Inferior parietal cortex (tissue), 1 donor: ENCODE measurements around the gene CDH4.

ENCODE experiments used
- DNase-seq: peaks from one replicate; pipeline ENCODE4 v3.0.0-alpha.2; 2016; ENCODE audit errors: extremely low spot score

CDH4 gene

DNA sequence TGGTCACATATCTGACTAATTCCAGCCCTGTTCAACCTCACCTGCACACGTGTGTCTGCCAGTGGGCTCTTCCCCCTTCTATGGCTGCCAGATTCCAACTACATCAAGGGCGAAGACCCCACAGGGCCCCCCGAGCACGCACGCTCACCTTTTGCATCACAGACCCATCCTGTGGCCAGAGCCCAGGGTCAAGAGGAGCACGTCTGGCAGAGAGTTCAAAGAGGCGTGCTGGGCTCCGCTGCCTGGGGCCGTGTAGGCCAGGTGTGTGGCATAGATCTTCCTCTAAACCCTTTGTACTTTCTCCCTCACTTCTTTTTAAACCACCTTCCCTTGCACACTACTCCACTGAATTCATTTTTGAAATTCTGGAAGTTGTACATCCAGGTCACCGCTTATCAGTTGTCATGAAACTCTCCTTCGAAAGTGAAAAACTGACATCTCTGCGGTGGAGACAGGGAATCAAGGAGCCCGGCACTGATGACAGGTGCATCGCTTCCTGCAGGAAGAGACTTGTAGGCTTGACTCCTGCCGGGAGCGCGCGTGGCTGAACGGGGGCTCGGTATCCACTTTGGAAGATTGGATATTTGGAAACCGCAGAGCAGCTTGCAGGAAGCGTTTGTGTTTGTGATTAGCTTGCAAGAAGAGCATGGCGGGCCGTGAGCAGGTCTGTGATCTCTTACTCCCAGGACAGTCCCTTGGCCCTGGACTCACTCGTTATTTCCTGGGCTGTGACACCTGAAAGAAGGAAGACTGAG, 397.2 kb downstream of the CDH4 start:
- DNase-seq, result no peak

DNA sequence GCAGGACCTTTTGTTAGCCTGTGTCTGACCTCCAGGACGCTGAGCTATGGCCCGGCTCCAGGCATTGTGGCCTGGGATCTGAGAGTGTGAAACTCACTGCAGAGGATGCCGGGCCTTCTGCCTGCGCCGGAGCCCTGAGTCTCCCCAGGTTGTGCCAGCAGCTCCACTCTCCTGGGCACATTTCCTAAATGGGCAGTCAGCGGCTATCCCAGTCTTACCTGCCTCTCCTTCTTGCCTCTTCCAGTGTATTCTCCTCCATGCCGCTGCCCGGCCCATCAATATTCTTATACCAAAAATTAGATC, 397.8 kb downstream of the CDH4 start:
- no peak for DNase-seq

DNA sequence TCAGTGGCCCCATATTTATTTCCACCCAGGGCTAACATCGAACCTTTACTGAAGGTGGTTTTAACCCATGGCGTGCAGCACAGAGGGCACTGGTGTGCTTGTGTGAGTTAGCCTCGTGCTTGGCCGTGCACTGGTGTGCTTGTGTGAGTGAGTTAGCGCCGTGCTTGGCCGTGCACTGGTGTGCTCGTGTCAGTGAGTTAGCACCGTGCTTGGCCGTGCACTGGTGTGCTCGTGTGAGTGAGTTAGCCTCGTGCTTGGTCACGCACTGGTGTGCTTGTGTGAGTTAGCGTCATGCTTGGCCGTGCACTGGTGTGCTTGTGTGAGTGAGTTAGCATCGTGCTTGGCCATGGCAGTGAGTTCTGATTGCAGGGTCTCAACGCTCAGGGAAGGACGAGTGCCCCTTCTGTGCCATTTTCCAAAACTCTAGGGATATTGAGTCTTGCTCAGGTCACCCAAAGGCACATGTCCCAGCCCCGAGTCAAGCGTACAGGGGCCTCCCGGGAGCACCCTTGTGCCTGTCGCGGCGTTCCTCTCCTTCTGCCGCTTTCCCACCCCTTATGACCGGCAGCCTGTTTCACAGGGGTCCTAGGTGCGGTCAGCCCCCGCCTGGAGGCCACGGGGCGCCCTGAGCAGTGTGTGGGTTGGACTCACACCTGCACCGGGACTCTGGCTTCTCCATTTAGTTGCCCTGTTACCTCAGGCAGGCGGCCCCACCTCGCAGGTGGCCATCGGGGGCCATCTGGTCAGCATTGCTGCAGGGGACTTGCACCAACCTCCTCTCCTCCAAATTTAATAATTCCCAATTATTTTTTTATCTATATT, 399.1 kb downstream of the CDH4 start:
- no peak for DNase-seq

DNA sequence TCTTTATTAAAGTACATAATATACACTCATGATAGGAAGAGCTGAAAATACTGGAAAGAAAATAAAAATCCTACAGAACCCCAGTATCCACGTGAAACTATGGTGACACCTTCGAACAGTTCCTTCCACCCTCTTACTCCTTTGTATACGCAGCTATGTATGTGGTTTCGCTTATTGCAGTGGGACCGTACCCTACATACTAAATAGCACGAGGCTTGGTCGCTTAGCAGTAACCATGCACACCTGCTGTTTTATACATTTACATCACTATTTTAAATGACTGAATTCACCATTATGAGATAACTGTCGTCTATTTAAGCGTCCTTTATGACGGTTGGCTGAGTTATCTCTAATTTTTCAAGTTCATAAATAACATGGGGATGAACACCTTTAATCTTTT, 400.1 kb downstream of the CDH4 start:
- no peak for DNase-seq

DNA sequence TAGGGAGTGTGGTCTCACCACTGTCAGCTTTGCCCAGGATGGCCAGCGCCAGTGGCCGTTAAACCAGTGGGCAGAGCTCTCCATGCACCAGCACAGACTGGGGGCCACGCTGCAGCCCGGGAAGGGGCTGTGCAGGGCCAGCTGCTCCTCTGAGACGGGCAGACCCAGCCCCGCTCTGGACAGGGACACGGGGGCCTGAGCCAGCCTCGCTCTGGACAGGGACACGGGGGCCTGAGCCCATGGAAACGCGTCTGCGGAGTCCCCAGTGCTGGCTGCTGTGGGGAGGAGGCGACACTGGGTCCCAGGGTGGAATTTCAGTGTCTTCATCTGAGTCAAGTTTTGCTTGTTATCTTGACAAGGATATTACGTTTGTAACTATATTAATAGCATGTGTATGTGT, 402.7 kb downstream of the CDH4 start:
- no peak for DNase-seq

DNA sequence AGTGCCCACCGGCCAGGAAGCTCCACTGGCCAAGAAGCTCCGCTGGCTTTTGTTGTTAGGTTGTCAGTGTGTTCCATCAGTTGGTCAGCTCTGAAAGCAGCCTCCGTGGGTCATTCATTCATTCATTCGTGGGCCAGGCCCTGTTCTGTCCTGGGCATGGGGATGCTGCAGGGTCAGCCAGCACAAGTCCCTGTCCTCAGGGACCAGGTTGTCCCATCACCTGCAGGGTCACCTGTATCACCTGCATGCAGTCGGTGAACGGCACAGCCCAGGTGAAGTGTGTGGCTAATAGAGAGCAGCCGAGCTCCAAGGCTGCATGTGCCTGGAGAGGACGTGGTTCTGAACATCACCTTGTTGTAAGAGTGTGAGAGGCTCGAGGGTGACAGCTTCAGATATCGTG, 403.5 kb downstream of the CDH4 start:
- no peak for DNase-seq

DNA sequence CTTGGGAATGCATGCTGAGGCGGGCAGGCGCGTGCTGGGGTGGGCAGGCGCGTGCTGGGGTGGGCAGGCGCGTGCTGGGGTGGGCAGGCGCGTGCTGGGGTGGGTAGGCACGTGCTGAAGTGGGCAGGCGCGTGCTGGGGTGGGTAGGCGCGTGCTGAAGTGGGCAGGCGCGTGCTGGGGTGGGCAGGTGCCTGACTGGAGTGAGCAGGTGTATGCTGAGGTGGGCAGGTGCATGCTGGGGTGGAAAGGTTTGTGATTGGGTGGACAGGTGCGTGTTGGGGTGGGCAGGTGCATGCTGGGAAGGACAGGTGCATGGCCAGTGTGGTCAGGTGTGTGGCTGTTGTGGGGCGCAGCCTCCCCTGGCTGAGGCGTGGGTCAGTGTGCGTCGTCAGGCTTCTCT, 404.1 kb downstream of the CDH4 start:
- DNase-seq, result no peak

DNA sequence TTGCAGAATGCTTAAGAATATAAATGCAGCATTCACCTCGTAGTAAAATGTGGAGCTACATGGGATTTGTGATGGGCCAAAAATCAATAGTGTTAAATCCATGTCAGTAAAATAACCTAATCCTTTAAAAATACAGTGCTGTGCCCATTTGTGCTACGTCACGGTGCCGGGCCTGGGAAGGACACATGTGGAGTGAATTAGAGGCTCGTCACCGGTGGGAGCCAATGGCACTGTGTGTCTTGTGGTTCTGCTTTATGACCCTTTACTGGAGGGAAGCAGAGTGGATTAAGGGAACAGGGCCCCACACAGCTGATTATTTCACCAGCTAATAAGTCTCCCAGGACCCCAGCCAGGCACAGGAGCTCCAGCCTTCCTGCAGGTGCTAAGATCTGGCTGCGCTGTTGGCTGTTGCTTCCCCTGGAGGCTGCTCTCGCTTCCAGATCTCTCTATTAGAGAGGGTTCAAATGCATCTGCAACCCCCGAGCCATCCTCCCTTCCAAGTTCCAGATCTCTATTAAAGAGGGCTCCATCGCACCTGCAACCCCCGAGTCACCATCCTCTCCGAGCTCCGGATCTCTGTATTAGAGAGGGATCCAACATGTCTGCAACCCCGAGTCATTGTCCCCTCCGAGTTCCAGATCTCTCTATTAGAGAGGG, 405.8 kb downstream of the CDH4 start:
- DNase-seq, result no peak

DNA sequence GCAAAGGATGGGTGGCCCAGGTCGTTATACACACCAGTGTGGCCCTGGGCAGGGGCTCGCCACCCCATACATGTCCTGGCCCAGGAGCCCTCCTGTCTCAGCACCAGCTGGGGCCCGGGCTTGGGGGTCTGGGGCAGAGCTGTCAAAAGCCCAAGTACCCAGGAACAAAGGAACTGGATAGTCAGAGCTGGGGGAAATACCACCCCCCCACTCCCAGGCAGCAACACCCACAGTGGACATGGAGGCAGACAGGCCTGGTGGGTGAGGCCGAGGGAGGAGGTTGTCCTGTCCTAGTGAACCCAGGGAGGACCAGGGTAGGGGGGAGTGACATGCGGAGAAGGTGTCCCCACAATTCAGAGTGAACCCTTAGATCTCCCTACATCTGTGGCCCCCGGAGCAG, 406.5 kb downstream of the CDH4 start:
- no peak for DNase-seq

DNA sequence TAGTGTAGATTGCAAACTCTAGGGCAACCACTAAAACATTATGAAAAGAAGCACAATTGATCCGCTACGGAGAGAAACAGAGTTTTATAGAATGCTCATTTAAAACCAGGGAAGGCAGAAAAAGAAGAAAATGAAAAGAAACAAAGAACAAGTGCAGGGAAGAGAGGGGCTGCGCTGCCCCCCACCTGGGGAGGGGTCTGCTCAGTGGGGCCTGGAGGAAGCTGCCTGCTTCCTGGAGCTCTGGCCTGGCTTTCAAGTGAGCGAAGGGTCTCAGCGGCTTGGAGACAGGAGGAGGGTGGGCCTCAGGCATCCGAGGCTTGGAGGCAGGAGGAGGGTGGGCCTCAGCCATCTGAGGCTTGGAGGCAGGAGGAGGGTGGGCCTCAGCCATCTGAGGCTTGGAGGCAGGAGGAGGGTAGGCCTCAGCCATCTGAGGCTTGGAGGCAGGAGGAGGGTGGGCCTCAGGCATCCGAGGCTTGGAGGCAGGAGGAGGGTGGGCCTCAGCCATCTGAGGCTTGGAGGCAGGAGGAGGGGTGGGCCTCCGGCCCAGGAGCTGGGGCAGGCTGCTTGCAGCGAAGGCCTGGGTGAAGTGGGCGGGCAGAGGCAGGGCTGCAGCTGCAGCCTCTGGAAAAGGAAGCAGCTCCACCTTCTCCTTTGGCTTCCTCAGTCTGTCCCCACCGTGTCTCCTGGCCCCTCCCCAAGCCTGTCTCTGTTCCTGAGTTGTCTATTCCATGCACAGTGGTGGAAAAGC, 407.4 kb downstream of the CDH4 start:
- DNase-seq, result no peak

DNA sequence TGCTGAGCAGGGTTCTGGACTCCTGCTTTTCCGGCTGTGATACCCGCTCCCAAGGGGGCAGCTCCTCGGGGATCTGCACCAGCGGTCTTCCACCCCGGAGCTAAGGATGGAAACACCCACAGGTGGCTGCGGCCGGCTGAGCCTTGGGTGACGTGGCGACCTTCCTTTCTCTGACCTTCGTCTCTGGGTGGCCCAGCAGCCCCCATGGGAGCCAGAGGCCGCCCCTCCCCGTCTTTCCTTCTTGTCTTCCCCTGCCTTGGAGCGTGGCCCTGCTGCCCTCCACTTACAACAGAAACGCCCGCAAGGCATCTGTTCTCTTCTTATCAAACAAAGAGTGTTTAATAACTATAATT, 407.9 kb downstream of the CDH4 start:
- no peak for DNase-seq

DNA sequence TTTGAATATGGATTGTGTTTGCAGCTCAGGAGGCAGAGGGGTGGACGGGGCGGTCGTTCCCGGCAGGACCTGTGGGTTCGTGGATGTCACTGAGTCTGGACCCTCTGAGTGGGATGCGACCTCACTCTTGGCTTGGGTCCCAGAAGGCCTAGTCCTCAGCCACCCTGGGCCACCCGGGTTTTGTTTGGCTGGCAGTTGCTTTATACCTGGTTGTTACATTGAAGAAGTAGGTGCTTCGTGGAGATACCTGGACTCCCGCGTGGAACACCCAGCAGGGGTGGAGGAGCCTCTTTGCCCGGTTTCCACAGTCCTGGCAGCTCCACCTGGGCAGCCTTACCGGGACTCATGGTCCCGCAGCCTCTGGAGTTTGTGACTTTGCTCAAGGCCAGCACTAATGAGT, 408.5 kb downstream of the CDH4 start:
- DNase-seq, result no peak

DNA sequence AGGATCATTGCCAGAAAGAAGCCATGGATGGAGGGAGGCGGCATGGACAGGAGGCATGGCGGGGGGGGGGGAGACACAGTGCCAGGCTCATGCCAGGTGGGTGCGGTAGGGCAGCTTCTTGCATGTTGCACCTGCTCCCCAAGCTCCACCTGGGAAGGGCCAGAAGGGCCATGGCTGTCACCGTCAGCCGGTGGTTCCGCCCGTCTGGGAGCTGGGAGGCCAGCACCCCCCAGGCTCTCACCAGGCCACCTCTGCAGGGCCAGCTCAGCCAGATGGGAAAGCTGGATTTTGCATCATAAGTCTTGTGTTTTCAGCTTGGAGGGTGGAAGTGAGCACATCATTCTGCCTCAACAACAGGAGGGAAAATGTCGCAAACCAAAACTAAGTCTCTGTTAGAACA, 409.0 kb downstream of the CDH4 start:
- no peak for DNase-seq

DNA sequence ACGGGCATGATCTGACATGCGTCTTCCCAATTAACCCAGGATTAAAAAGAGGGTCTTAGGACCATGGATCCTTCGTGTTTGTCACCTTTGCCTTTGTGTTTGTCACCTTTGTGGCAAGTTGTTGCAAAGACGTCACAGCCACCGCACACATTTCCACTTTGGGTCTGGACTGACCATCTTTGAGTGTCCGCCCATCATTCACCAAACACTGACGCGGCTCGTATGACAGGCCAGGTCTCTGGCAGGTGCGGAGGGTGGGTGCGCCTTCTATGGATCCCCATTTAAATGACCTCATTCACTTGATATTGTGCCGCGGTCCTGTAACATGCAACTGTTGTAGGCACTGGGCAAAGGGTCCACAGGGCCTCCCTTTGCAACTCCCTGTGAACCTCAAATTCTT, 409.5 kb downstream of the CDH4 start:
- no peak for DNase-seq

DNA sequence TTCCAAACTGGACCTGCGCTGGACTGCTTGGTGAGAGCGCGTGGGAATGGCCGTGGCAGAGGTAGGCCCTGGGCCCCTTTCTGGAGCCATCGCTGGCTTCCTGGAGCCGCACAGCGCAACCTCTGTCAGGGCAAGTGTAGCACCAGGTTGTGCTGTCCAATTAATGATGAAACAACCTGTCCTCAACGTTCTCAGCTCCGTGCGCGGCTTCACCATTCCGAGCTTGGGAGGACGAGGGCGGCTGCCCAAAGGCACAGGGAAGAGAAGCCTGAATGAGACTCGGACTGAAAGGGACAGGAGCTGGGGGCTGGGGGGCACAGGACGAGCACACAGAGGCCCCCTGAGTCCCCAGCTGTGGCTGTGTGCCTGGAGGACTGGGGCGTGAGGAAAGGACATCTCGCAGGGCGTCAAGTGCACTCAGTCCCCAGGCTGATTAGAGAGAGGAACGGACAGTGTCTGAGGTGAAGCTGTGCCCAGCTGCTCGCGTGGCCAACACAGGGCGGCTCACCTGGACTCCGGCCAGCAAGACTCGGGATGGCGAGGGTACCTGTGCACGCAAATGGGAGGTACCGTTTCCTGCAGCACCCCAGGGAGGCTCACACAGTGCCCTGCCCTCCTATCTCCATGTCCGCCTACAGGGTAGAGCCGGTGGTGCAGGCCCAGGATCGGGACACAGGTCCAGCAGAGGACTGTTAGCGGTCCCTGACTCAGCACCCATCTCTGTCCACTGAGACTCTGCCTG, 410.3 kb downstream of the CDH4 start:
- no peak for DNase-seq

DNA sequence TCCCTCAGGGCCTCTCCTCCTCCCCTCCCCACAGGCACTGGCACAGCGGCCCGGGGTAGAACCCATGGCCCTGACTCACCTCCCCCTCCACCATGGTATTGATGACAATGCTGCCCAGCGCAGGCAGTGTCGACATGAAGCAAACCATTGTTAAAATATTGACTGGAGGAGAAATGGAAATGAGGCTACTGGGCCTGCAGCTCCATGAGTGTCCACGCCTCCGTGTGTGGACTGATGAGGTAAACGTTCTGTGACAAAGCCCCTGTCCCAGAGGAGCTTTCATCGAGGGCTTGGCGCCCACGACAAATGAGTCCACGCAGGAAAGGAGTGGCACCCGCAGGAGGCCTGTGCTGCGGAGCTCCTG, 410.9 kb downstream of the CDH4 start:
- no peak for DNase-seq

DNA sequence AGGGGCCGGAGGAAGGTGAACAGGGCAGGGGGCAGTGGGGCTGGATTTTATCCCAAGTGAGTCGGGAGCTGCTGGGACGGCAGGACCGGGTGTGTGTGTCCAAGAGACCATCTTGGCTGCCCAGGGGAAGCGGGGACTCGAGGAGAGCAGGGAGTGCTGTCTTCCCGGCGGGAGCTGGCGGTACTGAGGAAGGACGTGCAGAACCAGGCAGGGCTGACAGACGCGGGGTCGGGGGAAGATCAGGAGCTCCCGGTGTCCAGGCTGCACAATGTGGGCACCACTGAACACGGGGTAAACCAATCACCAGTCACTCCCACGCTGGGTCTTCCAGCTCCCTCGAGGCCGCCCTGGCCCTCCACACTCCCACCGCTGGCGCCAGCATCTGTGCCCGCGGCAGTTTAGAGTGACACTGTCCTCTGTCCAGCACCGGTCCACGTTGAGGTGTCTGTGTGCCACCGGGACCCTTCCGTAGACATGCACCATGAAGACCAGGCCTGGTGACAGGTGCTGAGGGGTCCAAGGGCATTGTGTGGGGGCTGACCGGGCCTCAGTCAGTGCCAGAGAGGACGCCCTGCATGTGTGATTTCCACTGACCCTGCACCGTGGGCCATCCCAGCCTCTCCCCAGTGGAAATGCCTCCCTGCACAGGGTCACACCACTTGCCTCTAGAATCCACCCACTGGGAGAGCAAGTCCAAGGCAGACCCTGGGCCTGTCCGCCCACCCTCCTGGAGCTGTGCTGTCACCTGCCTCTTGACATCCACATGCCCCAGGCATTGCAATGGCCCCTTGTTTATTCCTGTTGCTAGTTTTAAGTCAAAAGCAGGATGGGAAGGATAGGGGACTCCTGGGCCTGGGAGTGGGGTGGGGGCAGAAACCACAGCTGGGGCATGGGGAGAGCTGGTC, 411.7 kb downstream of the CDH4 start:
- DNase-seq, result no peak

DNA sequence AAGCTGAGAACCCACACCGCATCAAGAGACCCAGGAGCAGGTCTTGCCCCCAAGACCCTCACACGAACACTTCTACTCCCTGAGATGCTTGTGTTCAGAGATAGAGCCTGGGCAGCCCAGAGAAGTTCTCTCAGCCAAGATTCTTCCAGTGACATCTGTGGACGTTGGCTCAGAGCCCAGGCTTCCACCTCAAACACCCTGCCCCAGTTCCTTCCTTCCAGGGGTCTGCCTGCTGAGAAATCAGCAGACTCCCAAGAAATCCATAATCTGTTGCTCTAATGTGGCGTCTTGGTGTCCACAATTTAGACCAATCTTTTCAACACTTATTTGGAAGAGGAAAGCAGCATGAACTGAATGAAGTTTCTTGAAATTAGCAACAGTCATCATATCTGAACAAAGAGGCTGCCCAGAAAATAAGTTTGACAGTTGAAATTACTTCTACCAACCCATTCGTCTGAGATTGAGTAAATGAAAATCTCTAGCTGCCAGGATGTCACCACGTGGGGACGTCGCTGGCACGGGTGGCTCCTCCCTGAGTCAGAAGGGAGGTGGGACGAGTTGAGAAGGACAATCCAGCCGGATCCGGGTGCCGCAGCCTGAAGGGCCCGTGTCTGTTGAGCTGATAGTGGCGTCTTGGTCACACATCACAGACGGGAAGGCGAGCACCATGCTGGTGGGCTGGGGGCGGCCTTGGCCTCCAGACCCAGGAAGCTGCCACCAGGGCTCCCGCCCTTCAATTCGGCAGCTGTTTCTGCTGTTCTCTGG, 412.7 kb downstream of the CDH4 start:
- DNase-seq, result no peak

DNA sequence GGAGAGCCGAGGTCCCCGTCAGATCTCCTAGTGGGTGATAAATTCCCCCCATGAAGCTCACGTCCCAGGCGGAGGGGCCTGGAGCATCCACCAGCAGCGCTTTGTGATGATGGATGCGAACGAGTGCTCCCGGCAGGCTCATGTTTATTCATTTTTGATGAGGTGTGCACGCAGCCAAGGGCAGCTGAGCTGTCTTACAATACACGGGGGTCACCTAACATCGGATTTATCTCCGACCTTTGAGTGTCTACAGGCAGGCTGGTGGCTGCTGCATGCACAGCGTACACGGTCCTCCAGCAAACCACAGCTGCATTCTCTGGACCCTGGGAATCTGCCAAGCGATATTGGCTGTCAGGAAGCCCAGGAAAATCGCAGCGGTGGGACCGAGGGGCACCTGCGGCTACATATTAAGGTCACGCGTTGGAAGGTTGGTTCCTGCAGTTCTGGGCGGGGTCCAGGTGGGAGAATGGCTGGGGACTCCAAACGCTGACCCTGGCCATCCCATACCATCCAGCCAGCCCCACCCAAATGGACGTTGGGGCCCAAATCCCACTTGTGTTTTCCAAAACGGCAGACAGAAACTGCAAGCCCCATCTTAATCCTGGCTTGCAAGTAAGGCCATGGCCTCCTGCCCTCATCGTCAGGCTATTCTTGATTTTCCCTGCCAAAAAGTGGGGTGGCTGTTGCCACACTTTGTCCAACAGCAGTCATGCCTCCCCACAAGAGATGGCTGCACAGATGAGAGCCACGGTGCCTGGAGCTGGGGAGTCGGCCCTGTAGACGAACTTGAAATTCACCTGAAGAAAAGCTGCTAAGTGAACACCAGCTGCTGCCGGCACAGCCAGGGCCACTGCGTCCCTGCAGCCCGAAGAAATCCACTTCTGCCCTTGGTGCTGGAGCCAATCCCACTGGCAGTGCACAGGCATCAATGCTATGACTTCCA, 413.7 kb downstream of the CDH4 start:
- DNase-seq, result no peak
